HG03175 (cell line): ENCODE results near the gene SYMPK.
"Not testable (repeated sequence)": the region's sequence is repeated elsewhere in the genome, so short reads cannot be mapped to it uniquely, and the experiment has no call there.

Source experiments
- ATAC-seq: cut with Tn5 transposase; IDR thresholded peaks from one replicate; pipeline ENCODE4 v1.9.1; 2021; ENCODE audit warnings: mild to moderate bottlenecking, moderate library complexity; ENCODE audit not compliant: unreplicated experiment

The SYMPK gene

DNA sequence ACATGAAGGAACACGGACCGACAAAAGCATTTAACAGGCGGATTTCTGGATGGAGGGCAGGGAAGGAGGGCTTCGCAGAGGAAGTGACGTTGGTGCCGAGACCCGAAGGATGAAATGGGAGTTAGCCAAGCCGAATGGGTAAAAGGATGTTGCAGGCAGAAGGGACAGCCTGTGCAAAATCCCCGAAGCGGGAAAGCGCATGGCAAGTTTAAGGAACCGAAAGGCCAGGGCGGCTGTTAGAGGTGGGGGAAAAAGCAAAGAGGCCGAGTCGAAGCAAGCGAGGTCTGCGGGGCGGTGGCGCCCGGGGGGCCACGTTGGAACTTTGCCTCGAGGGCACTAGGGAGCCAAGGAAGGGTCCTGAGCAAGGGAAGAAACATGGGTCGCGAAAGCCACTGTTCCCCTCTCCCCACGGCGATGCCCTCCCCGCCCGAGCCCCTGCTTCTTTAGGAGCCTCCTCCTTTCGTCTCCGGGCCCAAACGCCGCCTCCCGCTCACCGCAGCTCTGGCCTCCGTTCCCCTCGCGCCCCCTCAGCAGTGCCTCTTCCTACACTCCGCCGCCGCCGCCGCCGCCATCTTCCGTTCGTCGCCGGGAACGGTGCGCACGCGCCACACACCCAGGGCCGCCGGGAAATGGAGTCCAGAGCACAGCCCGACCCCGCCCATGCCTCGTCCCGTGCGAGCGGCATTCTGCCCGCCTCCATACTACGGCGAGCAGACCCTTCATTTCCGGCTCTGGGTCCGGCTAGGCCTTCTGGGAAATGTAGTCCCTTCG, at the start of gene SYMPK:
SYMPK (minus strand) TSS at position 584 of the 771 bp plus-strand sequence. CDS start 8,652 bp downstream, outside the sequence.
- peak; percentile 94 for ATAC-seq

DNA sequence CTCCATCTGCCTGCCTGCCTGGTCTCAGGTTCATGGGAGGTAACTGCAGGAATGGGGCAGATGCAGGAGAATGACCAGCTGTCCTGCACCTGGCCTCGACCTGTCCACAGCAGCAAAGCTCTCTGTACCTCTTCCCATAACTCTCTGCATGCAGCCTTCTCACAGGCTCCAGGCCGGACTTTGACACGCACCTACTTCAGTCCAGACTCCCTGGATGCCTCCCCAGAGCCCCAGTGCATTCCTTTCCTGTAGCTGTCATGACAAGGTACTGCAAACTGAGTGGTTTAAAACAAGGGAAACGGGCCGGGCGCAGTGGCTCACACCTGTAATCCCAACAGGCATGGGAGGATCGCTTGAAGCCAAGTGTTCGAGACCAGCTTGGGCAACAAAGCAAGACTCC, 48.3 kb upstream of the SYMPK start:
- ATAC-seq, result no peak

DNA sequence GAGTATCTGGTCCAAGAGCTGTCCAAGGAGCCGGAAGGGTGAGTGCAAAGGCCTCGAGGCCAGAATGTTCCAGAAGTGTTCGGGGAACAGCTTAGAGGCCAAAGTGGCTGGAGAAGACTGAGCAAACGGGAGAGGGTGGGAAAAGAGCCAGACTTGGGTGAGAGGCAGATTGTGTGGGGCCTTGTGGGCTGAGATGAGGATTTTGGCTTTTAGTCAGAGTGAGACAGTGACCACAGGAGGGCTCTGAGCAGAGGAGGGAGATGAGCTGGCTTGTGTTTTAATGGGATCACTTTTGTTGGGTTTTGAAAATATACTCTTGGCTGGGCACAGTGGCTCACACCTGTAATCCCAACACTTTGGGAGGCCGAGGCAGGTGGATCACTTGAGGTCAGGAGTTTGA, 46.0 kb upstream of the SYMPK start:
- no peak for ATAC-seq

DNA sequence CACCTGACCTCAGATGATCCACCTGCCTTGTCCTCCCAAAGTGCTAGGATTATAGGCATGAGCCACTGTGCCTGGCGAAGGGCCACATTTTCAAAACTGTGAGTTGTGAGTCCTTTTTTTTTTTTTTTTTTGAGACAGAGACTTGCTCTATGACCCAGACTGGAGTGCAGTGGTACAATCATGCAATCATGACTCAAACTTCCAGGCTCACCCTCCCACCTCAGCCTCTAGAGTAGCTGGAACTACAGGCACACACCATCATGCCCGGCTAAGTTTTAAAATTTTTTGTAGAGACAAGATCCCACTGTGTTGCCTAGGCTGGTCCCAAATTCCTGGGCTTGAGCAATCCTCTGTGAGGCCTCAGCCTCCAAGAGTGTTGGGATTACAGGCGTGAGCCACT, 43.3 kb upstream of the SYMPK start:
- ATAC-seq, result no peak

DNA sequence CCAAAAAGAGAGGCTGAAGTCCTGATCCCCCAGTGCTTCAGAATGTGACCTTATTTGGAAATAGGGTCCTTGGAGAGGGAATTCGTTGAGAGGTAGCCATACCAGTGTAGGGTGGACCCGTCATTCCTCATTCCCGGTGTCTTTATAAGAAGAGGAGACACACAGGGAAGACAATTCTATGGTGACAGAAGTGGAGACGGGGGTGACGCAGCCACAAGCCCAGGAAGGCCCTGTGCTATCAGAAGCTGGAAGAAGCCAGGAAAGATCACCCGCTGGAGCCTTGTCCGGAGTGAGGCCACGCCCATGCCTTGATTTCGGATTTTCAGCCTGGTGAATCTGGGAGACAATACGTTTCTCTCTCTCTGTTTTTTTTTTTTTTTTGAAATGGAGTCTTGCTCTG, 42.1 kb upstream of the SYMPK start:
- no peak for ATAC-seq

DNA sequence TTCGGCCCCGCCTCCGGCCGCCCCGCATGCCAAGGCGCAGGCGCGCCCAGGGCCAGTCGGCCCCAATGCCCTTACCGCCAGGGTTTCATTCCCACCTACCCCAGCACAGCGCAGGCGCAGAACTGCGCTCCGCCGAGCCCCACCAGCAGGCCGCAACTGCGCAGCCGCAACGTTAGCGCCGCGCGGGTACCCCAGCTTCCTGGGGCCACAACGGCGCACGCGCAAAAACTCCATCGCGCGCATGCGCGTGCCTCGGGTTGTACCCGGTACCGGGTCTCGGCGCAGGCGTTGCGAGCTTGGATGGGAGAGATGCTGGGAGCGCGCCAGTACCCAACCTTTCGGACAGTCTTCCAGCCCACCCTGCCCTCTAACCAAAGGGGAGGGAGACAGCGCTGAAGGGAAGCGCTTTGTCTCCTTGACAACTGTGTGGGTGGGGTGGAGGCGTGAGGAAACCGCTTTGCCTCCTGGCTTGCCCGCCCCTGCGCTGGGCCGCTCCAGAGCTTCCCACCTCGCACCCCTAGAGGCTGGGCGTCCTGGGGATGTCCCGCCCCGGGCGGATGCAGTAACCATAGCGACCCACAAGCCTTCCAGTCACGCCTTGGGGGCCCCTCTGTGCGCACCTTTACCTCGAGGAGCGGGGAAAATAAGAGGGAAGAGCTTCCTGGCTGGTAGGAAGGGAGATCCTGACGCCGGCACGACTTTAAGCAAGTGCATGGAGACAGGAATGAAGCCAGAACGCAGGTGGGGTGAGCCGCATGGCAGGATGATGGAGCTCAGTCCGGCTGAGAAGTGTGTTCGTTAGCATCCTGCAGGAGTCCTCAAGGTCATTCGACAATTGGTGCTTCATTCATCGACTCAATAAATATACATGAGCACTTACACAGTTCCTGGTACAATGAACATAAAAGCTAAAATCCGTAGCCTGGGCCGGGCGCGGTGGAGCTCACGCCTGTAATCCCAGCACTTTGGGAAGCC, 40.0 kb upstream of the SYMPK start:
- ATAC-seq, result peak; percentile 87

DNA sequence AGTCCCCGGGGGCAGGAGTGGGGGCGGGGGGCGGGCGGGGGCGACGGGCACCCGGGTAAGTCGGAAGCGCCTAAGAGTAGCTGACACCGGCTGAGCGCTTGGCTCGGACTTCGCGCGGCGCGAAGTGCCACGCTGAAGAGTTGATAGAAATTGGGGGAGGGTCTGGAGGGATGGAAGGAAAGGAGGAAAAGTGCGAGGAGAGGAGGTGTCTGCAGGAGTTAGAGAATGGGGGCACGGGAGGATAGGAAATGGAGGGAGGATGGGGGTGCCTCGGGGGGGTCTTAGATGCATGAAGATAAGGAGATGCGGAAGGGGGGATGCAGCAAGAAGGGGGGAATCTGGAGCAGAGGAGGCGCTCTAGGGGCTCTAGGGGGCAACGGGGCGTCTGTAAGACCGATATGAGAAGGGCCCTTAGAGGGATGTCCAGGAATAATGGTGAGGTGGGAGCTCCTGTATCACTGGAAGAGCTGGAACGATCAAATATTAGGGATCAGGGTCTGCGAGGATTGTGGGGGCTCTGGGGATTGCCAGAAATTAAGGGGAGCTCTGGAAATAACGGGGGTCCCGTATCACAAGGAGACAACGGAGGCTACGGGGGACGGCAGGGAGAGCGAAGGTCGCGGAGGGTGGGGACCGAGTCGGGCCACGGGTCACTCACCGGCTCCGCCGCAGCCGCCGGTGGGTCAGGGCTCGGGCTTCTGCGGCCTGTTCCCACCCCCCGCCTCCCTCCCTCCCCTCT, 39.1 kb upstream of the SYMPK start, which contains the start of gene MYPOP:
MYPOP (minus strand) TSS at position 702 of the 739 bp plus-strand sequence. CDS start 840 bp downstream, outside the sequence.
- ATAC-seq, result no peak

DNA sequence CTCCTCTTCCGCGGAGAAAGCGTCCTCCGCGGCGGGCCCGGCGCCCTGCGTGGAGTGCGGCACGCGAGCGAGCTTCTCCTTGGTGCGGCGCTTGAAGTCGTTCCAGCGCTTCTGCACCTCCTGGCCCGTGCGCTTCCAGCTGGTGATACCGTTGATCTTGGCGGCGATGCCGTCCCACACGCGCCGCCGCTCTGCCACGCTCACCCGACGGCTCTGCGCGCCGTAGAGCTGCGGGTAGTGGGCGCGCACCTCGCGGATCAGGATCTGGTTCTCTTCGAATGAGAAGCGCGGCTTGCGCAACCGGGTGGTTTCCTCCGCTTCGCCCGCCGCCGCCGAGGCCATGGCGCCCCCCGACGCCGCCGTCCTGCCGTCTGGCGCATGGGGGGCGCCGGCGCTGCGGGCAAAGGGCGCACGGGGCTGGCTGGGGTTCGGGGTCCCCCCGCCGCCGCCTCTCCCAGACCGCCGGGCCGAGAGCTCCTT, 38.5 kb upstream of the SYMPK start:
- ATAC-seq, result no peak

DNA sequence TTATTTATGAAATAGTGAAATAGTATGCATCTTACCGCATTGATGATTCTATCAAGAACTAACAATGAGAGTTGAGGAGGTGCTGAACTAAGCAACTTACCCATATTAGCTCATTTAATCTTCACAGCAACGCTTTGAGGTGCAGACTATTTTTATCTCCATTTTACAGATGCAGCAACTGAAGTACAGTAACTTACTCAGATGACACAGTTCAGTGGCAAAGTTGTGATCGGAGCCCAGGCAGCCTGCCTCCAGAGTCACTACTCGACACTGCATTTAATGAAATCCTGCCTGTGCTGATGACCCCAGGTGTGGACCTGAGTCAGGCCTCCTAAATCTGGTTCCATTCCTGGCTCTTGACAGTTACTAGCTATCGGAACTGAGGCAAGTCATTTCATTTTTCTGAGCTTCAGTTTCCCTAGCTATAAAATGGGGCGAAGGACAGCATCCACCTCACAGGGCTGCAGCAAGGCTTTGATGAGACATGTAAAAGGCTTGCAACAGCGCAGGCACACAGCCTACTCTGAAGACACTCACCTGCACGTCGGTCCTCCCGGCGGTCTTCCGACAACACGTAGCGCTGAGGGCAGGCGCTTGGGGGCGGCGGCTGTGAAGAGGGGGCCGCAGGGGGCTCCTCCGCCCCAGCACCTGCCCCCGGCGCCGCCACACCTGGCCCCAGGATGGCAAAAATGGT, 37.9 kb upstream of the SYMPK start:
- no peak for ATAC-seq

DNA sequence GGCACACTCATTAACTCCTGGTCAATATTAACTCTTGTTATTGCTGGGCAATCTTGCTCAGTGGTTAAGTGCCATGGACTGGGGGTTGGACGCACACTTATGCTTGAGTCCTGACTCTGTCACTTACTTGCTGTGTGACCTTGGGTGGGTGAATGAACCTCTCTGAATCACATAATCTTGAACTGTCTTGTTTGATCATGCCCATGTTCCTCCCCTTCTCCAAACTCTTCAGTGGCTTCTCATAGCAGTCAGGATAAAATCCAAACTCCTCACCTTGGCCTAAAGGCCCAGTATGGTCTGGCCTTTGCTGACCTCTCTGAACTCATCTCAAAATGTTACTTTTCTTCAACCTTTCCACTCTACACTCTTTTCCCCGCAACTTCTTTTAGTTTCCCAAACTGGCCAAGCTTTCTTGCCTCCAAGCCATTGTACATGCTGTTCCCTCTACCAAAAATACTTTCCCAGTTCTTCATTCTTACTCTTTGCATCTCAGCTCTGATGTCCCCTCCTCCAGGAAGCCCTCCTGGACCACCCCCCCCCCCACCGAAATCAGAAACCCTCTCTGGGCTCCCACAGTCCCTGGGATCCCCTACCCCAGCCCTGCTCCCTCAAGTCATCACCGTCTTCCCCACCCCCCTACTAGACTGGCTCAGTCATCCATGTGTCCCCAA, 37.1 kb upstream of the SYMPK start:
- ATAC-seq, result no peak

DNA sequence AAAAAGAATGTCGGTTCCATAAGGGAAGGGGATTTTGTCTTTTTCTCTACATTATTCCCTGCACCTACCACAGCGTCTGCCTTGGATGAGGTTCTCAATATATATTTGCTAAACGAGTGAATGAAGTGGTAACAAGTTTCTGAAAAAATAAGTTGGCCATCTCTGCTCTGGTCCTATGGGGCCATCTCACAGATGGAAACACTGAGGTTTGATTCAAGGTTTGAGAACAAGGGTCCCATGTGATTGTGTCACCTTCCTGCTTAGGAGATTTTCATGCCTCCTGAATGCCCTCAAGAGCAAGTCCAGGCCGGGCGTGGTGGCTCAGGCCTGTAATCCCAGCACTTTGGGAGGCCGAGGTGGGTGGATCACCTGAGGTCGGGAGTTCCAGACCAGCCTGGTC, 36.3 kb upstream of the SYMPK start:
- no peak for ATAC-seq

DNA sequence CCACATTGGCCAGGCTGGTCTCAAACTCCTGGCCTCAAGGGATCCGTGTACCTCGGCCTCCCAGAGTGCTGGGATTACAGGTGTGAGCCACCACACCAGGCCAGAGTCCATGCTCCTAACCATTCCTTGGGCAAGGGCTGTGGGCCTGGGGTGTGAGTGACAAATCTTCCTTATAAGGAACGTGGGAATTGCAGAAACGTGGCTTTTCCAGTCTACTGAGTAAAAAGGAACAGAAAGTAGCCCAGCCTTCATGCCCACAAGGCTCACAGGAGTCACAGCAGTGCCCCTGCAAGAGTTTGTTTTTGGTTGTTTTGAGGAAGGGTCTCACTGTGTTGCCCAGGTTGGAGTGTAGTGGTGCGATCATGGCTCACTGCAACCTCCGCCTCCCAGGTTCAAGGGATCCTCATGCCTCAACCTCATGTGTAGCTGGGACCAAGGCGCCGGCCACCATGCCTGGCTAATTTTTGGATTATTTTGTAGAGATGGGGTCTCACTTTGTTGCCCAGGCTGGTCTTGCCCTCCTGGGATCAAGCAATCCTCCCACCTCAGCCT, 34.4 kb upstream of the SYMPK start:
- ATAC-seq, result no peak

DNA sequence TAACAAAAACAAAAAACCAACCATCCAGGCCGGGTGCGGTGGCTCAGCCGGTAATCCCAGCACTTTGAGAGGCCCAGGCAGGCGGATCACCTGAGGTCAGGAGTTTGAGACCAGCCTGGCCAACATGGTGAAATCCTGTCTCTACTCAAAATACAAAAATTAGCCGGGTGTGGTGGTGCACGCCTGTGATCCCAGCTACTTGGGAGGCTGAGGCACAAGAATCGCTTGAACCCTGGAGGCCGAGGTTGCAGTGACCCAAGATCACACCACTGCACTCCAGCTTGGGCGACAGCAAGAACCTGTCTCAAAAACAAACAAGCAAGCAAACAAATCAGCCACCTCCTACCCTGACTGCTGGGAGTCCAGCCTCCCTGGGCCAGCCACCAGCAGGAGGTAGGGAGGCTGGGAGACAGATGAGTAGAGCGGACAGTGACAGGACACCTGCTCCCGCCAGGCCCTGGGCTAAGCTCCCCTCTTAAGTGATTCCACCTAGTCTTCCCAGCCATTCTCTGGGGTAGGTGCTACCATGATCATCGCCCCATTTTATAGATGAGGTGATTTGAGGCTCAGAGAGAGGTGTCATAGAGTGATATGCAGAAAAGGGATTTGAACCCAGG, 33.1 kb upstream of the SYMPK start:
- ATAC-seq, result not testable (repeated sequence)

DNA sequence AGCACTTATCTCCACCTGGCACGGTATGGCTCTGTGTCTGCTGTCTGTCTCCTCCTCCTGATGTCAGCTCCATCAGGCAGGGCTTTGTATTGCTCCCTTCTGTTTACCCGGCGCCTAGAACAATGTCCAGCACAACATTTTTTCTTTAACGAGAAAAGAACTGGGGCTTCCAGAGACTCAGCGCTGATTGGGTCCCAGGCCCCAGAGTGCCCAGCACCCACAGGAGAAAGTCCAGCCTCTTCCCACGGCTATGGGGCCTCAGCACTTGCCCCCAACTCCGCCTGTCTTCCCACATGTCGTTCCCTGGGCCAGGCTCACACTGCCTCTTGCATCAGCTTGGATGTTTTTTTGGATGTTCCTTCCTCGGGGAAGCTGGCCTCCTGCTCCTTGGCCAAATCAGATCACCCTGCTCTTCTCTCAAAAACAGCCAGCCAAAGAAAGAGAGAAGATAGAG, 32.6 kb upstream of the SYMPK start:
- no peak for ATAC-seq

DNA sequence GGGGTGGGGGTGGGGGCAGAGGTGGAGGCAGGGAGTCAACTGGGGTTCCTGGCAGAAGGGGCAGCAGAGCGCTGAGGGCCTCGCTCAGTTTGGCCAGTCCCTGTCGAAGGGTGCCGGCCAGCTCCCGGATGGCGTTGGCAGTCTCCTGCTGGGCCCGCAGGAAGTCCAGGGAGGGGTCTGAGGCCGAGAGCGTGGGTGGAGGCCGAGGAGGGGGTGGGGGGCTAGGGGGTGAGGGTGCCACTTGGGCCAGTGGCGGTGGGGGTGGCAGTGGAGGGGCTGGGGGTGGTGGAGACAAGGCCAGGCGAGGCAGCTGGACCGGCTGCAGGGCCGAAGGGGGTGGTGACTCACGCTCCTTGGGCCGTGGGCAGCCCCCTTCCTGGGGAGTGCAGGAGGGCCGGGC, 27.9 kb upstream of the SYMPK start:
- ATAC-seq, result no peak

DNA sequence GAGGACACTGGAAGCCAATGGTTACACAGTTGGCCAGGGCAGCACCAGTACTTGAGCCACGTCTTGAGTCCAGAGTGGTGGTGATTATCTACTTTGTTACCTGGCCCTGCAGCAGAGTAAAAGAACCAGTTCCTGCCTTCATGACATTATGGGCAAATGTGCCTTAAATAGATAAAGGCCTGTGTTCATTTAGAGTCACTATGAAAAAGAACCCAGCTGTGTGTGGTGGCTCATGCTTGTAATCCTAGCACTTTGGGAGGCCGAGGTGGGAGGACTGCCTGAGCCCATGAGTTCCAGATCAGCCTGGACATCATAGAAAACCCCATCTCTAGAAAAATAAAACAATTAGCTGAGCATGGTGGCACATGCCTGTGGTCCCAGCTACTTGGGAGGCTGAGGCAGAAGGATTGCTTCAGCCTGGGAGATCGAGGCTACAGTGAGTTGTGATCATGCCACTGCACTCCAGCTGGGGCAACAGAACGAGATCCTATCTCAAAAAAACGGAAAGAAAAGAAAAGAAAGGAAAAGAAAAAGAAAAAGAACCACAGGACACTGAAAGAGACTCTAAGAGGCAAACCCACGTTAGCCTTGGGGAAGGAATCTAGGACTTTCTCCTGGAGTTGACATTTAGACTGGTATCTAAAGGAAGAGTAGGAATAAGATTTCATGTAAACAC, 26.4 kb upstream of the SYMPK start:
- no peak for ATAC-seq

DNA sequence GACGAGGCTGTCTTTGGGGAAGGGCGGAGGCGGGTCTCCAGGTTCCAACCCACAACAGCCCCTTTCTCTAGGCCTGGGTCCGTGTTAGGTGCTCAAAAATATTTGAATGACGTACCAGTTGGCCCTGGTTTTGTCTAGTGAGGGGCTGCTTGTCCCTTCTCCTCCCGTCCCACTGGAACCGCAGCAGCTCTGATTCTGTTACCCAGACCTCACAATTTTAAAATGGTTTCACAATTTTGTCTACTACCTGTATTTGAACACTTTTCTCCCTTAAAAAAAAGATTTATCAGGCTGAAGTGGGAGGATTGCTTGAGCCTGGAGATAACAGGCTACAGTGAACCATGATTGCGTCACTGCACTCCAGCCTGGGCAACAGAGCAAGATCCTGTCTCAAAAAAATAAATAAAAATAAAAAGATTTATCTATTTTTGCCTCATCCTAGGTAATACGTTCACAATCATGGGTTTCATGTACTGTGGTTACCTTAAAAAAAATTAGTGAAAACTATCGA, 24.3 kb upstream of the SYMPK start:
- ATAC-seq, result no peak
